Mesenchymal stem cell (in vitro differentiated cells and primary cell): ENCODE results near the gene SLC39A10.

Source experiments
- DNase-seq: peaks from one replicate; pipeline ENCODE4 v3.0.0-alpha.2; 2013
- H2AFZ ChIP-seq: one replicate; pipeline ENCODE4 v1.6.1; 2013; ENCODE audit warnings: low read depth, mild to moderate bottlenecking, control low read depth, inconsistent platforms, low read length, moderate library complexity
- H2AK5ac ChIP-seq: 2 replicates; pipeline ENCODE4 v1.6.1; 2013; ENCODE audit warnings: low read length, moderate library complexity, mild to moderate bottlenecking, inconsistent platforms; ENCODE audit not compliant: severe bottlenecking
- H2BK120ac ChIP-seq: one replicate; pipeline ENCODE4 v1.6.1; 2013; ENCODE audit warnings: low read depth, mild to moderate bottlenecking, inconsistent platforms, low read length, moderate library complexity
- H2BK12ac ChIP-seq, 2 experiments: one replicate each; pipeline ENCODE4 v1.6.1; 2013; ENCODE audit warnings: inconsistent platforms in 2 of 2, low read length in 2 of 2, mild to moderate bottlenecking in 2 of 2, moderate library complexity in 2 of 2, control low read depth in 1 of 2
- H2BK15ac ChIP-seq: one replicate; pipeline ENCODE4 v1.6.1; 2013; ENCODE audit warnings: mild to moderate bottlenecking, low read depth, inconsistent platforms; ENCODE audit not compliant: poor library complexity, severe bottlenecking
- H2BK5ac ChIP-seq: 2 replicates; pipeline ENCODE4 v1.6.1; 2013; ENCODE audit warnings: low read depth, mild to moderate bottlenecking, low read length, control low read depth, inconsistent platforms; ENCODE audit not compliant: poor library complexity, severe bottlenecking
- H3K14ac ChIP-seq, 2 experiments: one replicate each; pipeline ENCODE4 v1.6.1; 2013; ENCODE audit warnings: inconsistent platforms in 2 of 2, low read length in 2 of 2, control low read depth in 1 of 2, mild to moderate bottlenecking in 1 of 2, moderate library complexity in 1 of 2
- H3K18ac ChIP-seq, 2 experiments: one replicate each; pipeline ENCODE4 v1.6.1; 2013; ENCODE audit warnings: inconsistent platforms in 2 of 2, low read length in 2 of 2, control low read depth in 1 of 2, low read depth in 1 of 2, mild to moderate bottlenecking in 1 of 2
- H3K23ac ChIP-seq, 2 experiments: one replicate each; pipeline ENCODE4 v1.6.1; 2013; ENCODE audit warnings: inconsistent platforms in 2 of 2, low read length in 2 of 2, mild to moderate bottlenecking in 2 of 2, moderate library complexity in 2 of 2, control low read depth in 1 of 2
- H3K27ac ChIP-seq: 2 replicates; pipeline ENCODE4 v1.5.1; 2013; ENCODE audit warnings: mild to moderate bottlenecking, moderate library complexity, low read length, control low read depth, inconsistent platforms; ENCODE audit not compliant: poor library complexity, severe bottlenecking
- H3K27me3 ChIP-seq, 2 experiments: 2 replicates each; pipeline versions ENCODE4 v1.6.1 to v1.7.0; 2013; ENCODE audit warnings: low read length in 2 of 2, mild to moderate bottlenecking in 2 of 2, moderate library complexity in 2 of 2, control low read depth in 1 of 2, inconsistent platforms in 1 of 2; ENCODE audit not compliant: control insufficient read depth in 1 of 2, insufficient read depth in 1 of 2
- H3K36me3 ChIP-seq, 2 experiments: 2 replicates each; pipeline versions ENCODE4 v1.6.1 to v1.7.0; 2013; ENCODE audit warnings: low read length in 2 of 2, control low read depth in 1 of 2, inconsistent platforms in 1 of 2, low read depth in 1 of 2, mild to moderate bottlenecking in 1 of 2; ENCODE audit not compliant: insufficient read depth in 2 of 2, control insufficient read depth in 1 of 2
- H3K4ac ChIP-seq, 2 experiments: one replicate each; pipeline ENCODE4 v1.6.1; 2013; ENCODE audit warnings: inconsistent platforms in 2 of 2, low read length in 2 of 2, mild to moderate bottlenecking in 2 of 2, moderate library complexity in 2 of 2, control low read depth in 1 of 2, low read depth in 1 of 2
- H3K4me1 ChIP-seq: 2 replicates; pipeline ENCODE4 v1.6.1; 2013; ENCODE audit warnings: low read depth, low read length, control low read depth; ENCODE audit not compliant: control insufficient read depth, insufficient read depth
- H3K4me2 ChIP-seq: 2 replicates; pipeline ENCODE4 v1.6.1; 2013; ENCODE audit warnings: low read length, mild to moderate bottlenecking, inconsistent platforms; ENCODE audit not compliant: poor library complexity, severe bottlenecking
- H3K4me3 ChIP-seq, 2 experiments: 2 replicates each; pipeline versions ENCODE4 v1.5.1 to v1.7.0; 2013; ENCODE audit warnings: low read length in 2 of 2, mild to moderate bottlenecking in 2 of 2, control low read depth in 1 of 2, low read depth in 1 of 2; ENCODE audit not compliant: insufficient read depth in 1 of 2
- H3K79me1 ChIP-seq: replicated peaks from 2 replicates; pipeline ENCODE4 v1.6.1; 2013; ENCODE audit warnings: mild to moderate bottlenecking, control low read depth, low read length, inconsistent platforms; ENCODE audit not compliant: poor library complexity, severe bottlenecking
- H3K9ac ChIP-seq: 2 replicates; pipeline ENCODE4 v1.7.0; 2013; ENCODE audit warnings: mild to moderate bottlenecking, low read length, moderate library complexity
- H3K9me3 ChIP-seq: 2 replicates; pipeline ENCODE4 v1.7.0; 2013; ENCODE audit warnings: mild to moderate bottlenecking, low read length; ENCODE audit not compliant: control insufficient read depth
- H4K8ac ChIP-seq: one replicate; pipeline ENCODE4 v1.6.1; 2013; ENCODE audit warnings: inconsistent platforms, mild to moderate bottlenecking, low read length, moderate library complexity
- H4K91ac ChIP-seq: one replicate; pipeline ENCODE4 v1.6.1; 2013; ENCODE audit warnings: mild to moderate bottlenecking, low read length, inconsistent platforms
- WGBS: methylation state at CpG from one replicate; pipeline ENCODE4 v1.1.7; 2013; ENCODE audit warnings: mixed read lengths; 5-methylcytosine and 5-hydroxymethylcytosine counted together

SLC39A10 gene

GRCh38 chr2:195622966-195623365, 34.1 kb upstream of the SLC39A10 start:
- Histone ChIP-seq H4K8ac (no peak overlapping the region), H3K4me3 (no peak overlapping the region), H2BK120ac (no peak overlapping the region), H2BK5ac (no peak overlapping the region), H3K4me1 (no peaks in the 10 kb centered on the region), H2AK5ac (no peak overlapping the region), H2BK12ac (no peak overlapping the region), H3K18ac (no peak overlapping the region), H3K27me3 (no peaks in the 10 kb centered on the region), H3K9me3 (no peaks in the 10 kb centered on the region), H3K4me2 (no peak overlapping the region), H4K91ac (no peak overlapping the region), H3K14ac (no peak overlapping the region), H3K27ac (peak overlapping the region; percentile 23), H3K9ac (no peak overlapping the region), H3K23ac (no peak overlapping the region), H2AFZ (no peak overlapping the region), H3K79me1 (peaks cover 16% of the 10 kb centered on the region), H3K4ac (no peak overlapping the region), H3K36me3 (no peaks in the 10 kb centered on the region), H2BK15ac (no peak overlapping the region)
- no peak for DNase-seq

GRCh38 chr2:195626507-195626906, 30.5 kb upstream of the SLC39A10 start:
- no peak overlapping the region for H3K18ac ChIP-seq
- H3K4me2 ChIP-seq, result no peak overlapping the region
- no peak overlapping the region for H3K4ac ChIP-seq
- WGBS, result no CpG with 5 or more reads among the region's 2 CpGs
- H4K91ac ChIP-seq, result no peak overlapping the region
- no peak overlapping the region for H3K4me3 ChIP-seq
- no peak overlapping the region for H3K9ac ChIP-seq
- H3K14ac ChIP-seq, result no peak overlapping the region
- H3K36me3 ChIP-seq, result no peaks in the 10 kb centered on the region
- H2AK5ac ChIP-seq, result no peak overlapping the region
- no peak overlapping the region for H2AFZ ChIP-seq
- H3K27ac ChIP-seq, result no peak overlapping the region
- H3K4me1 ChIP-seq, result no peaks in the 10 kb centered on the region
- H3K79me1 ChIP-seq, result peaks cover 15% of the 10 kb centered on the region
- H3K9me3 ChIP-seq, result no peaks in the 10 kb centered on the region
- no peak overlapping the region for H2BK120ac ChIP-seq
- H3K27me3 ChIP-seq, result no peaks in the 10 kb centered on the region
- no peak overlapping the region for H3K23ac ChIP-seq
- H2BK5ac ChIP-seq, result no peak overlapping the region
- H2BK15ac ChIP-seq, result no peak overlapping the region
- no peak overlapping the region for H4K8ac ChIP-seq
- no peak overlapping the region for H2BK12ac ChIP-seq
- DNase-seq, result no peak

- Histone ChIP-seq H3K9me3 (no peaks in the 10 kb centered on the region), H4K91ac (no peak overlapping the region), H2BK15ac (no peak overlapping the region), H3K27me3 (no peaks in the 10 kb centered on the region), H3K4me2 (no peak overlapping the region), H3K79me1 (peaks cover 21% of the 10 kb centered on the region), H3K36me3 (peaks cover 0 to 5% of the 10 kb centered on the region in 2 experiments), H3K9ac (no peak overlapping the region), H2BK12ac (no peak overlapping the region), H4K8ac (no peak overlapping the region), H3K27ac (no peak overlapping the region), H2BK120ac (no peak overlapping the region), H2AFZ (no peak overlapping the region), H3K4me3 (no peak overlapping the region), H2BK5ac (no peak overlapping the region), H3K18ac (no peak overlapping the region), H3K4me1 (peaks cover 3% of the 10 kb centered on the region), H3K14ac (no peak overlapping the region), H2AK5ac (no peak overlapping the region), H3K23ac (no peak overlapping the region), H3K4ac (no peak overlapping the region)
- DNase-seq, result no peak
- 100% methylated on average over 1 of the region's 1 CpG for whole genome bisulfite sequencing
Observed at GRCh38 chr2:195628666-195629065, 28.4 kb upstream of the SLC39A10 start.

- Histone ChIP-seq H2BK12ac (no peak overlapping the region), H4K8ac (no peak overlapping the region), H2BK120ac (no peak overlapping the region), H3K27me3 (no peaks in the 10 kb centered on the region), H2AK5ac (no peak overlapping the region), H2BK15ac (no peak overlapping the region), H3K9ac (no peak overlapping the region), H3K14ac (no peak overlapping the region), H3K36me3 (peaks cover 0 to 5% of the 10 kb centered on the region in 2 experiments), H3K9me3 (no peaks in the 10 kb centered on the region), H3K27ac (no peak overlapping the region), H2BK5ac (no peak overlapping the region), H3K4me3 (no peak overlapping the region), H2AFZ (no peak overlapping the region), H3K4ac (no peak overlapping the region), H3K79me1 (peaks cover 13% of the 10 kb centered on the region), H3K4me2 (no peak overlapping the region), H4K91ac (no peak overlapping the region), H3K4me1 (peaks cover 3% of the 10 kb centered on the region), H3K23ac (no peak overlapping the region), H3K18ac (no peak overlapping the region)
- 94% methylated on average over 9 of the region's 10 CpGs for WGBS
- DNase-seq, result no peak
Observed at GRCh38 chr2:195632856-195633572, 24.0 kb upstream of the SLC39A10 start.
